OCI-LY3 (cell line): ENCODE measurements around the gene MICALL2.

Source experiments
- H2AFZ ChIP-seq: fragments of 200-600, 300-600 bp; shearing (Covaris generic); 2 replicates; pipeline ENCODE4 v1.6.0; 2014; ENCODE audit warnings: antibody characterized with exemption, low read depth, low read length
- H3K27ac ChIP-seq: fragments of 200-600, 300-600 bp; sonication (generic); 2 replicates; pipeline ENCODE4 v1.5.1; 2014; ENCODE audit warnings: mild to moderate bottlenecking, low read length, moderate library complexity, mixed read lengths
- H3K27me3 ChIP-seq: fragments of 200-600, 300-600 bp; sonication (generic); 2 replicates; pipeline ENCODE4 v1.6.1; 2014; ENCODE audit warnings: low read depth, low read length, mixed read lengths
- H3K36me3 ChIP-seq: fragments of 200-600, 300-600 bp; sonication (generic); replicated peaks from 2 replicates; pipeline ENCODE3; 2014; ENCODE audit warnings: low read depth, low read length, mixed read lengths
- H3K4me1 ChIP-seq: fragments of 300-600, 200-600 bp; sonication (generic); 2 replicates; pipeline ENCODE4 v1.6.1; 2014; ENCODE audit warnings: low read length, mixed read lengths
- H3K4me2 ChIP-seq: fragments of 200-600, 300-600 bp; sonication (generic); 2 replicates; pipeline ENCODE4 v1.6.1; 2014; ENCODE audit warnings: low read length, mixed read lengths
- H3K4me3 ChIP-seq: fragments of 300-600, 200-600 bp; sonication (generic); 2 replicates; pipeline ENCODE4 v1.5.1; 2014; ENCODE audit warnings: antibody characterized with exemption, mild to moderate bottlenecking, low read length, moderate library complexity
- H3K79me2 ChIP-seq: fragments of 300-600, 200-600 bp; shearing (Covaris generic); 2 replicates; pipeline ENCODE4 v1.6.1; 2014; ENCODE audit warnings: mild to moderate bottlenecking, low read length, mixed read lengths
- H3K9ac ChIP-seq: fragments of 300-600, 200-600 bp; shearing (Covaris generic); 2 replicates; pipeline ENCODE4 v1.6.0; 2014; ENCODE audit warnings: mild to moderate bottlenecking, low read length, moderate library complexity
- H3K9me3 ChIP-seq: fragments of 200-600, 300-600 bp; shearing (Covaris generic); 2 replicates; pipeline ENCODE4 v1.6.1; 2014; ENCODE audit warnings: low read length, mixed read lengths; ENCODE audit not compliant: insufficient read depth
- H4K20me1 ChIP-seq: fragments of 200-600, 300-600 bp; sonication (generic); 2 replicates; pipeline ENCODE4 v1.6.1; 2016; ENCODE audit warnings: low read length, mixed read lengths; ENCODE audit not compliant: insufficient read depth
- EZH2phosphoT487 ChIP-seq: fragments of 200-600 bp; shearing (Covaris generic); IDR thresholded peaks from 2 replicates; pipeline ENCODE4 v1.6.1; 2018; ENCODE audit warnings: antibody characterized with exemption, mixed run types, low read depth
- TF ChIP-seq, protein P1 (sequence below): fragments of 200-600, 300-600 bp; sonication (generic); IDR thresholded peaks from 2 replicates; pipeline ENCODE4 v1.5.1; 2014; ENCODE audit warnings: antibody characterized with exemption, low read length, low read depth

MICALL2 gene

DNA sequence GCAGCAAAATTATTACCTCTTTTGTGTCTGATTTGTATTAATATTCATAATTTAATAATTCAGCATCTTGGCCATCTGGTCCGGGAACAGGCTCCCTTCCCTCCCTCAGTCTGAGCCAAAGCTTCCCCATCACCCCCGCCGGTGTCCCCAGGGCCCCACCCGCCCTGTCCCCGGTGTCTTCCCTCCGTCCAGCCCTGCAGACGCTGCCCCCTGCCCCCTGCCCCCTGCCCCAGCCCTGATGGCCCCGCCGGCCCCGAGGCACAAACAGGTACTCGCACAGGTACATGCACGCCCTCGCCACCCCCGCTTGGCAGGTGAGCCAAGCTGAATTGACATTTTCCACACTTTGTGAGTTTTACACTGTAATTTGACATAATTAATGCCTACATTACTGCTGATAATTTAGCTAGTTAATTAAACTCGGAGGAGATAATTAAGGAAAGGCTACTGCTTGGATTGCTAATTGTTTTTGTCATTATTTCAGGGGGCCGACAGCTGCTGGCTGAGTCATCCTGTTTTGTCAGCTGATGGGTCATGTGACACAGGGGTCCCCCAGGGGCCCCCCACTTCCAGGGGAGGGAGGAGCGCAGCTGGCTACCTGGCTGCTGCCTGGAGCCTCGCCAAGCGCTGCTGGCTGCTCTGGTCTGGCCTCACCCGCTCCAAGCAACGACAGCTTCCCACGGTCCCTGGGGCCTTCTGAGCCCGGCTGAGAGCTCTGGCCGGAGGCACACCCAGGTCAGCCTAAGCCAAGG is 36.6 kb downstream of the MICALL2 start:
- H3K4me1 ChIP-seq = no peaks in the 10 kb centered on the region
- TF ChIP-seq EZH2phosphoT487 = no peak
- TF ChIP-seq, protein P1, sequence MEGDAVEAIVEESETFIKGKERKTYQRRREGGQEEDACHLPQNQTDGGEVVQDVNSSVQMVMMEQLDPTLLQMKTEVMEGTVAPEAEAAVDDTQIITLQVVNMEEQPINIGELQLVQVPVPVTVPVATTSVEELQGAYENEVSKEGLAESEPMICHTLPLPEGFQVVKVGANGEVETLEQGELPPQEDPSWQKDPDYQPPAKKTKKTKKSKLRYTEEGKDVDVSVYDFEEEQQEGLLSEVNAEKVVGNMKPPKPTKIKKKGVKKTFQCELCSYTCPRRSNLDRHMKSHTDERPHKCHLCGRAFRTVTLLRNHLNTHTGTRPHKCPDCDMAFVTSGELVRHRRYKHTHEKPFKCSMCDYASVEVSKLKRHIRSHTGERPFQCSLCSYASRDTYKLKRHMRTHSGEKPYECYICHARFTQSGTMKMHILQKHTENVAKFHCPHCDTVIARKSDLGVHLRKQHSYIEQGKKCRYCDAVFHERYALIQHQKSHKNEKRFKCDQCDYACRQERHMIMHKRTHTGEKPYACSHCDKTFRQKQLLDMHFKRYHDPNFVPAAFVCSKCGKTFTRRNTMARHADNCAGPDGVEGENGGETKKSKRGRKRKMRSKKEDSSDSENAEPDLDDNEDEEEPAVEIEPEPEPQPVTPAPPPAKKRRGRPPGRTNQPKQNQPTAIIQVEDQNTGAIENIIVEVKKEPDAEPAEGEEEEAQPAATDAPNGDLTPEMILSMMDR = no peak
- H3K4me2 ChIP-seq = no peak overlapping the region
- H3K27ac ChIP-seq = no peak overlapping the region
- no peaks in the 10 kb centered on the region for H3K36me3 ChIP-seq
- no peaks in the 10 kb centered on the region for H3K9me3 ChIP-seq
- no peak overlapping the region for H3K4me3 ChIP-seq
- H3K9ac ChIP-seq = no peak overlapping the region
- no peak overlapping the region for H2AFZ ChIP-seq
- no peaks in the 10 kb centered on the region for H3K79me2 ChIP-seq
- no peaks in the 10 kb centered on the region for H3K27me3 ChIP-seq
- no peaks in the 10 kb centered on the region for H4K20me1 ChIP-seq

- Histone ChIP-seq H3K27ac (no peak overlapping the region), H3K9ac (no peak overlapping the region), H2AFZ (no peak overlapping the region), H3K79me2 (no peaks in the 10 kb centered on the region), H3K4me2 (no peak overlapping the region), H4K20me1 (no peaks in the 10 kb centered on the region), H3K36me3 (no peaks in the 10 kb centered on the region), H3K4me3 (no peak overlapping the region), H3K27me3 (no peaks in the 10 kb centered on the region), H3K9me3 (no peaks in the 10 kb centered on the region), H3K4me1 (no peaks in the 10 kb centered on the region)
- no peak for TF ChIP-seq EZH2phosphoT487
- TF ChIP-seq, protein P1 = no peak
These were observed 37.3 kb downstream of the MICALL2 start for GRCh38 chr7:1421946-1422345.

GRCh38 chr7:1421020-1421790 is 38.1 kb downstream of the MICALL2 start:
- H3K4me1 ChIP-seq = no peaks in the 10 kb centered on the region
- no peaks in the 10 kb centered on the region for H3K27me3 ChIP-seq
- no peak overlapping the region for H3K4me3 ChIP-seq
- H3K27ac ChIP-seq = no peak overlapping the region
- no peak overlapping the region for H3K4me2 ChIP-seq
- no peaks in the 10 kb centered on the region for H4K20me1 ChIP-seq
- no peaks in the 10 kb centered on the region for H3K9me3 ChIP-seq
- no peak for TF ChIP-seq EZH2phosphoT487
- TF ChIP-seq, protein P1 = no peak
- H3K79me2 ChIP-seq = no peaks in the 10 kb centered on the region
- no peak overlapping the region for H3K9ac ChIP-seq
- no peak overlapping the region for H2AFZ ChIP-seq
- H3K36me3 ChIP-seq = no peaks in the 10 kb centered on the region

- Histone ChIP-seq H3K27ac (no peak overlapping the region), H4K20me1 (no peaks in the 10 kb centered on the region), H3K9me3 (no peaks in the 10 kb centered on the region), H3K79me2 (no peaks in the 10 kb centered on the region), H2AFZ (no peak overlapping the region), H3K4me1 (no peaks in the 10 kb centered on the region), H3K36me3 (no peaks in the 10 kb centered on the region), H3K27me3 (no peaks in the 10 kb centered on the region), H3K4me2 (no peak overlapping the region), H3K4me3 (no peak overlapping the region), H3K9ac (no peak overlapping the region)
- TF ChIP-seq, protein P1 = no peak
- no peak for TF ChIP-seq EZH2phosphoT487
These were observed 39.6 kb downstream of the MICALL2 start for GRCh38 chr7:1419688-1420087.
